SU-DHL-6 (cell line): ENCODE data around the gene EMC1.
"Not testable (repeated sequence)": the region's sequence is repeated elsewhere in the genome, so short reads cannot be mapped to it uniquely, and the experiment has no call there.

Experiments used
- H2AFZ ChIP-seq: fragments of 200-600 bp; sonication (generic); 2 replicates; pipeline ENCODE4 v1.6.1; 2014; ENCODE audit warnings: low read depth, mild to moderate bottlenecking, moderate library complexity, mixed read lengths, antibody characterized with exemption, low read length; ENCODE audit not compliant: severe bottlenecking
- H3F3A ChIP-seq: fragments of 200-600 bp; shearing (Covaris generic); 2 replicates; pipeline ENCODE4 v1.6.0; 2016; ENCODE audit warnings: antibody characterized with exemption, mild to moderate bottlenecking; ENCODE audit not compliant: insufficient read depth
- H3K27ac ChIP-seq: fragments of 200-600 bp; sonication (generic); 2 replicates; pipeline ENCODE4 v1.5.1; 2016; ENCODE audit warnings: low read depth, mild to moderate bottlenecking, low read length, moderate library complexity, mixed read lengths
- H3K27me3 ChIP-seq: fragments of 200-600 bp; sonication (generic), shearing (Covaris generic); 2 replicates; pipeline ENCODE4 v1.6.0; 2014; ENCODE audit warnings: mild to moderate bottlenecking, low read length
- H3K36me3 ChIP-seq: fragments of 200-600 bp; sonication (generic); 2 replicates; pipeline ENCODE4 v1.6.1; 2014; ENCODE audit warnings: mild to moderate bottlenecking, low read length, mixed read lengths
- H3K4me2 ChIP-seq: fragments of 300-600, 200-600 bp; shearing (Covaris generic), sonication (generic); 2 replicates; pipeline ENCODE4 v1.6.0; 2014; ENCODE audit warnings: low read length, low read depth, mild to moderate bottlenecking; ENCODE audit not compliant: poor library complexity, severe bottlenecking
- H3K4me3 ChIP-seq: fragments of 200-600 bp; sonication (generic); 2 replicates; pipeline ENCODE4 v1.5.1; 2014; ENCODE audit warnings: antibody characterized with exemption, low read length, mild to moderate bottlenecking, mixed read lengths; ENCODE audit not compliant: insufficient read depth, poor library complexity, severe bottlenecking
- H3K79me2 ChIP-seq: fragments of 200-600 bp; sonication (generic); 2 replicates; pipeline ENCODE4 v1.6.1; 2014; ENCODE audit warnings: mild to moderate bottlenecking, low read length, moderate library complexity; ENCODE audit not compliant: insufficient read depth
- H3K9ac ChIP-seq: fragments of 200-600 bp; sonication (generic); 2 replicates; pipeline ENCODE4 v1.7.0; 2014; ENCODE audit warnings: mild to moderate bottlenecking, low read length
- H3K9me2 ChIP-seq: fragments of 200-600 bp; sonication (generic); replicated peaks from 2 replicates; pipeline ENCODE4 v1.6.1; 2014; ENCODE audit warnings: low read length; ENCODE audit not compliant: insufficient read depth
- H3K9me3 ChIP-seq: fragments of 200-600 bp; sonication (generic); 2 replicates; pipeline ENCODE4 v1.6.1; 2014; ENCODE audit warnings: low read length, mixed read lengths; ENCODE audit not compliant: insufficient read depth
- H4K20me1 ChIP-seq: fragments of 200-600 bp; sonication (generic); 2 replicates; pipeline ENCODE4 v1.6.1; 2014; ENCODE audit warnings: low read depth, mild to moderate bottlenecking, antibody characterized with exemption, low read length, moderate library complexity, mixed read lengths
- EZH2phosphoT487 ChIP-seq: fragments of 200-600 bp; sonication (generic), shearing (Covaris generic); conservative IDR thresholded peaks from 2 replicates; pipeline ENCODE4 v1.6.1; 2018; ENCODE audit warnings: mild to moderate bottlenecking, antibody characterized with exemption, low read length, moderate library complexity, mixed read lengths
- TF ChIP-seq, protein P1 (sequence below): fragments of 200-600 bp; sonication (generic); IDR thresholded peaks from one replicate; pipeline ENCODE4 v1.5.1; 2017; ENCODE audit warnings: antibody characterized with exemption, mild to moderate bottlenecking, low read length, moderate library complexity; ENCODE audit not compliant: insufficient read depth, poor library complexity, severe bottlenecking

The EMC1 gene

DNA sequence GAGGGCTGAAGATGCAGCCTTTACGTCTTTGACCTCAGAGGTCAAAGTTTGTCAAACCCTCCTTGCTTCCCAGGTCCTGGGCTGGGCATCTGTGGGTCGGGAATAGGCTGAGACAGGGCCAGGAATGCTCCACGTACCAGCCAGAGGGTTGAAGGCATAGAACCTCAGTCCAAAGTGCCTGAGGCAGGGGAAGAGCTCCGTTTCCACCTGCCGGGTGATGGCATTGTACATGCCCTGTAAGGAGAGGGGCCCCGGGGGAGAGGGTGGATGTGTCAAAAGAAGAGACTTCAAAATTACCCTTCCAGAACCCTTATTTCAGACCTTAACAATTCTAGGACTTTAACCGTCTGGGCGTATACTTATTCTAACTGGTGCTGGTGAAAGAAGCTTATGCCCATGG is 33.6 kb upstream of the EMC1 start:
- Histone ChIP-seq H3K27me3 (no peaks in the 10 kb centered on the region), H3F3A (no peaks in the 10 kb centered on the region), H3K36me3 (no peaks in the 10 kb centered on the region), H3K4me2 (no peak overlapping the region), H3K27ac (no peak overlapping the region), H3K9ac (no peak overlapping the region), H3K4me3 (no peak overlapping the region), H3K9me3 (no peaks in the 10 kb centered on the region), H3K9me2 (no peaks in the 10 kb centered on the region), H2AFZ (no peak overlapping the region), H3K79me2 (no peaks in the 10 kb centered on the region), H4K20me1 (no peaks in the 10 kb centered on the region)
- no peak for TF ChIP-seq EZH2phosphoT487
- TF ChIP-seq, protein P1, sequence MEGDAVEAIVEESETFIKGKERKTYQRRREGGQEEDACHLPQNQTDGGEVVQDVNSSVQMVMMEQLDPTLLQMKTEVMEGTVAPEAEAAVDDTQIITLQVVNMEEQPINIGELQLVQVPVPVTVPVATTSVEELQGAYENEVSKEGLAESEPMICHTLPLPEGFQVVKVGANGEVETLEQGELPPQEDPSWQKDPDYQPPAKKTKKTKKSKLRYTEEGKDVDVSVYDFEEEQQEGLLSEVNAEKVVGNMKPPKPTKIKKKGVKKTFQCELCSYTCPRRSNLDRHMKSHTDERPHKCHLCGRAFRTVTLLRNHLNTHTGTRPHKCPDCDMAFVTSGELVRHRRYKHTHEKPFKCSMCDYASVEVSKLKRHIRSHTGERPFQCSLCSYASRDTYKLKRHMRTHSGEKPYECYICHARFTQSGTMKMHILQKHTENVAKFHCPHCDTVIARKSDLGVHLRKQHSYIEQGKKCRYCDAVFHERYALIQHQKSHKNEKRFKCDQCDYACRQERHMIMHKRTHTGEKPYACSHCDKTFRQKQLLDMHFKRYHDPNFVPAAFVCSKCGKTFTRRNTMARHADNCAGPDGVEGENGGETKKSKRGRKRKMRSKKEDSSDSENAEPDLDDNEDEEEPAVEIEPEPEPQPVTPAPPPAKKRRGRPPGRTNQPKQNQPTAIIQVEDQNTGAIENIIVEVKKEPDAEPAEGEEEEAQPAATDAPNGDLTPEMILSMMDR = no peak

DNA sequence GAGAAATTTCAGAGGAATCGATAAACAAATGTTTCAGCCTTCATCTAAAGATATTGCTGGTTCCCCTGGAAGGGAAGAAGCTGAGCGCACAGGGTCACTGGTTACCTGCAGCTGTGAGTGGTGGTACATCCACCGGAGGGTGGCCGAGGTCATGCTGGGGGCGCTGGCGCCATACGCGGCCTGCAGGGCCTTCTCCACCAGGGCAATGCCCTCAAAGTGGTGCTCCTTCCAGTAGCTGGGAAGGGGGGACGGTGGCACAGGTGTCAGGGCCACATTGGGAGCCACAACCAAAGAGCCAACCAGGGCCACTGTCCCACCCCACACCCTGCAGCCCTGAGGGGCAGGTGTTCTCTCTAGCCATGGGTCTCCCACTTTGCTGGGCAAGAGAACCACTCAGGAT is 32.6 kb upstream of the EMC1 start:
- Histone ChIP-seq H3K4me3 (no peak overlapping the region), H3K36me3 (no peaks in the 10 kb centered on the region), H3K9ac (no peak overlapping the region), H4K20me1 (no peaks in the 10 kb centered on the region), H2AFZ (no peak overlapping the region), H3F3A (no peaks in the 10 kb centered on the region), H3K79me2 (no peaks in the 10 kb centered on the region), H3K9me3 (no peaks in the 10 kb centered on the region), H3K9me2 (no peaks in the 10 kb centered on the region), H3K4me2 (no peak overlapping the region), H3K27ac (no peak overlapping the region), H3K27me3 (no peaks in the 10 kb centered on the region)
- TF ChIP-seq, protein P1 = no peak
- no peak for TF ChIP-seq EZH2phosphoT487

DNA sequence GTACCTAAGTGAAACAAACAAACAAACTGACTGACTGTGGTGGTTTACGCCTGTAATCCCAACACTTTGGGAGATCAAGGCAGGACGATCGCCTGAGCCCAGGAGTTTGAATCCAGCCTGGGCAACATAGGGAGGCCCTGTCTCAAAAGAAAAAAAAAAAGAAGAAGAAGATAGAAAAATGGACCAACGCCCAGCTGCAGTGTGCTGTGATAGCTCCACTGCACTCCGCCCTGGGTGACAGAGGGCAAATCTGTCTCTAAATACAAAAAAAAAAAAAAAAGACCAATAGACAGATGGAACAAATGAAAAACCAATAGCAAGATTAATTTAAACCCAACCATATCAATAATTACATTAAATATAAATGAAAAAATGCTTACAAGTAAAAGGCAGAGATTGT is 23.3 kb upstream of the EMC1 start:
- Histone ChIP-seq H3K27me3 (no peaks in the 10 kb centered on the region), H3K9ac (no peak overlapping the region), H3K4me2 (no peak overlapping the region), H3K36me3 (no peaks in the 10 kb centered on the region), H3K27ac (no peak overlapping the region), H3K79me2 (no peaks in the 10 kb centered on the region), H3K4me3 (no peak overlapping the region), H3K9me2 (no peaks in the 10 kb centered on the region), H3K9me3 (no peaks in the 10 kb centered on the region), H3F3A (no peaks in the 10 kb centered on the region), H4K20me1 (no peaks in the 10 kb centered on the region), H2AFZ (no peak overlapping the region)
- TF ChIP-seq EZH2phosphoT487 = no peak

DNA sequence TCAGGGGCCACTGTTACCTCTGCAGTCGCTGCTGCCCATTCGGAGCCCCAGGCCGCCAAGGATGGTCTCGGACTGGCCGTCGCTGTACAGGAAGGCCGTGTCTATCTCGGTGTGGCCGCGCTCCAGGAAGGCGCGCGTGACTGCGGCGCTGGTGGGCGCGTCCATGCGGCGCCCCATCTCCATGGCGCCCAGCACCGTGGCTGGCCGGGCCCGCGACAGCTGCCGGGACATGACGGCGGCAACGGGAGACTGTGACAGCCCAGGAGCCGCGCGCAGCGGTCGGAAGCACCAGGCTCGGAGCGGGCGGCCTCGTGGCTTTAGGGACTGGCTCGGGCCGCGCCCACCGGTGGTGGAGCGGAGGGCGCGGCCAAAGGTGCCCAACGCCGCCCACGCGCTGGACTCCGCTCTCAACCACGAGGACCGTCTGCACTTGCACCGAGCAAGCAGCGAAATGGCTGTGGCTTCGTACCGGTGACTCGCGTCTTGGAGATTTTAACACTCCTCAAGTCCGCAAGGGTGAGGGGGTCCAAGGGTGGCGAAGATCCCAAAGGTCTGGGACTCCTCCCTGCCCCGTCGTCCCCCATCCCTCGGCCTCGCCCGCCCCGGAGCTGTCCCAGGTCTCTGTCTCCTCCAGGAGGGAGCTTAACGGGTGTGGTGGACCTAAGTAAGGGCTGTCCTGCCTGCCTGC is 22.7 kb upstream of the EMC1 start:
- H2AFZ ChIP-seq, H3F3A ChIP-seq, H3K9ac ChIP-seq, H3K79me2 ChIP-seq, H3K36me3 ChIP-seq, H3K4me2 ChIP-seq, H3K27me3 ChIP-seq, H3K27ac ChIP-seq, H4K20me1 ChIP-seq, H3K9me2 ChIP-seq, H3K9me3 ChIP-seq, H3K4me3 ChIP-seq: not testable (repeated sequence)
